Cerebellar nuclear complex (tissue), 1 donor: ENCODE results near the gene ELF1.
"Not testable (repeated sequence)": the region's sequence is repeated elsewhere in the genome, so short reads cannot be mapped to it uniquely, and the experiment has no call there.

Source experiments
- DNase-seq, 2 experiments: peaks; one replicate each; lab custom pipeline; 2025; lab: John Stamatoyannopoulos, UW

ELF1 gene

GRCh38 chr13:41042419-41042818, 23.3 kb upstream of the ELF1 start:
- DNase-seq = not testable (repeated sequence)

DNA sequence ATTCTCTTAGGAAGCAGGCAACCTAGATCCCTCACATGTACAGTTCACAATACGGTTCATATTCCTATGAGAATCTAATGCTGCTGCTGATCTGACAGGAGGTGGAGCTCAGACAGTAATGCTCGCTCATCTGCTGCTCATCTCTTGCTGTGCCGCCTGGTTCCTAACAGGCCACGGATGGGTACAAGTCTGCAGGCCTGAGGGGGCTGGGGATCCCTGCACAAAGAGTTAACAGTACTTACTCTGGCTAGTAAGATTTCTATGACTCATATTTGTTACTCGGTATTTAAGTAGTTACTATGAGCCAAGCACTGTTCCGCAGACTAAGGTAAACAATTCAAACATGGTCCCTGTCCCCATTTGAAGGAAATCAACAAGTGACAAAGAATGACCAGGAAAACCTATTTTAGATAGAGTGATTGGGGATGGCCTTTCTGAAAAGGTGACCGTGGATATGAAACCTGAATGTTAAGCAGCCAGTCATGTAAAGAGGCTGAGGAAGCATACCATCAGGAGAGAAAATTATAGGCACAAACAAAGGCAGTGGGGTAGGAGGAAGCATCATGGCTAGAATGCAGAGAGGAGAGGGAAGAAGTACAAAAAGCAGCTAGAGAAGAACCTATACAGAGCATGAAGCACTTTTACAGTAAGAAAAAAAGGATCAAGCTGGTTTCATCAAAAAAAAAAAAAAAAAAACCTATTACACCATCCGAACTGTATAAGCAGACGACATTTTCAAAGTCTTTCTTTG, 21.6 kb upstream of the ELF1 start:
- no peak for DNase-seq

DNA sequence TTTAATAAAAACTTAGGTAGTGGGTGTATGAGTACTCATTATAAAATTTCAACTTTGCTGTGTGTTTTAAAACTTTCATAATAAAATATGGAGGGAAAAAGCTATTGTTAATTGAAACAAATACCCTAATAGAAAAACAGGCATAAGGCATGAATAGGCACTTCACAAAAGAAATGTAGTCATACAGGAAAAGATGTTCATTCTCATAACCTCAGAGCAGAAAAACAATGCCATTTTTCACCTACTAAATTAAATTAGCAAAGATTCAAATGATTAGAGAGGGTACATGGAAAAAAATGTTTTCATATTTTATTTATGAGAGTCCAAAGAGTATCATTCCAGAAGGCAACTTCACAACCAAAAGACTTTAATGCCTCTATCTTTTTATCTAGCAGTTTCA, 20.6 kb upstream of the ELF1 start:
- no peak for DNase-seq

DNA sequence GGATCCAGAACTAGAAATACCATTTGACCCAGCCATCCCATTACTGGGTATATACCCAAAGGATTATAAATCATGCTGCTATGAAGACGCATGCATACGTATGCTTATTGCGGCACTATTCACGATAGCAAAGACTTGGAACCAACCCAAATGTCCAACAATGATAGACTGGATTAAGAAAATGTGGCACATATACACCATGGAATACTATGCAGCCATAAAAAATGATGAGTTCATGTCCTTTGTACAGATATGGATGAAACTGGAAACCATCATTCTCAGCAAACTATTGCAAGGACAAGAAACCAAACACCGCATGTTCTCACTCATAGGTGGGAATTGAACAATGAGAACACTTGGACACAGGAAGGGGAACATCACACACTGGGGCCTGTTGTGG, 17.4 kb upstream of the ELF1 start:
- DNase-seq = not testable (repeated sequence)

- no peak for DNase-seq
Measured at GRCh38 chr13:41034881-41035280, 15.8 kb upstream of the ELF1 start.

DNA sequence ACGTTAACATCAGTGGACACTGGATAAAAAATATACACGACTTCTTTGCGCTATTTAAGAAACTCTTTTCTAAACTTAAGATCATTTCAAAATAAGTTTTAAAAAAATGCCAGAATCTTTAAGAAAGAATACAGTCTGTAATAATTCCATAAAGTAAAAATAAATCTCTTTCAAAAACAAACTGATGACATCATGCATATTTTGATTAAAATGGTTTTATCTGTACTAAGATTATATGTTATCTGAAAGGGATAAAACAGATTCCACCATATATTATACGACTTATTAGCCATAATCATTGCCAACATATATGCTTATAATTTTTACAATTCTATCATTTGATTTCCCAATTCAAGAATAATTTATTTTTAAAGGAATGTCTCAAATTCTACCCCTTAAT, 15.3 kb upstream of the ELF1 start:
- DNase-seq = no peak

DNA sequence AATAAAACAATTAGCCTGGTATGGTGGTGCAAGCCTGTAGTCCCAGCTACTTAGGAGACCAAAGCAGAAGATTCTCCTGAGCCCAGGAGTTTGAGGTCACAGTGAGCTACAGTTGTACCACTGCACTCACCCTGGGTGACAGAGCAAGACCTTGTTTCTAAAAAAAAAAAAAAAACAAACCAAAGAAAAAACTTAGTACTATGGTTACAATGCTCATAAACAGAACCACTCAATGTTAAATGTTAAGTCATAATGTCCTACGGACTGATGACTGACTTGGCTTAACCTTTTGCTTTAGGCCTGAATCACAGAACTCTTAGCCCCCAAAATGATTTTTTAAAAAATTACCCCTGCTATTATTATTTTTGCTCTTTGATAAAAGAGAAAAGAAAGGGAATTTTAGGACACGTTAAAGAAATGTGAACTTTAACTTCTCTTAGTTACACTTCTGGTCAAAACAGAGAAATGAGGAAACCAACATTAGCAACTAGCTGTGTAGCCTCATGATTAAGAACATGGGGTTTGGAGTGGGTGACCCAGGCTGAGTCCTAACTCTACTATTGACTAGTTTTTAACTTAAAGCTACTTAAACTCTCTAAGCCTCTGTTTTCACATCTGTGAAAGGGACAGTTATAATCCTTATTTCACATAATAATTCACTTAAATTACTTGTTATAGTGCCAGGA, 13.7 kb upstream of the ELF1 start:
- no peak for DNase-seq

DNA sequence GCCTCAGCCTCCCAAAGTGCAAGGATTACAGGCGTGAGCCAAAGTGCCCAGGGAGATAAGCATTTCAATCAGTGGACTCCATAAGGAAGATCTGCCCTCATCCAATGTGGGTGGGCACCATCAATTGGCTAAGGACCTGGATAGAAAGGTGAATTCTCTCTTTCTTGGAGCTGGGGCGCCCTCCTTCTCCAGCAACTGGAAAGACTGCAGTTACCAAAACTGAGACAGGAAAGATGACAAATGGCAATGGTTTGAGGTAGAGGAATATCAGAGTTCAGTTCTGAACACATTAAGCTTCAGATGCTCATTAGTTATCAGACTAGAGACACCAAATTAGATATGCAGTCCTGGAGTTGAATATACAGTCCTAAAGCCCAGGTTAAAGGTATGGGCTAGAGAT, 10.5 kb upstream of the ELF1 start:
- DNase-seq = no peak

- DNase-seq = no peak
Measured at GRCh38 chr13:41028051-41028450, 8.9 kb upstream of the ELF1 start.

DNA sequence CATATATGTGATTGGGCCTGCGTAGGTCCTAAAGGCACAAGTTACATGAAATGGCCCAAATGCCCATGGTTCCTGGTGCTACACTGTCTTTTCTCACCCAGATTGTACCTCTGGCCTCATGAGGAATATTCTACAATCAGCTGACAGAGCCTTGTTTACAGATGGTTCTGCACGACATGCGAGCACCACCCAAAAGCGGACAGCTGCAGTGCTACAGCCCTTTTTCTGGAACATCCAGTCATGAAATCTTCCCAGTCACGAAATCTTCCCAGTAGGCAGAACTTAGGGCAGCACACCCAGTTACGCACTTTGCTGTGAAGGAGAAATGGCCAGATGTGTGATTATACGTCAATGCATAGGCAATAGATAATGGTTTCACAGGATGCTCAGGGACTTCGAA, 7.7 kb upstream of the ELF1 start:
- no peak for DNase-seq

- no peak for DNase-seq
Measured at GRCh38 chr13:41025518-41025917, 6.4 kb upstream of the ELF1 start.

DNA sequence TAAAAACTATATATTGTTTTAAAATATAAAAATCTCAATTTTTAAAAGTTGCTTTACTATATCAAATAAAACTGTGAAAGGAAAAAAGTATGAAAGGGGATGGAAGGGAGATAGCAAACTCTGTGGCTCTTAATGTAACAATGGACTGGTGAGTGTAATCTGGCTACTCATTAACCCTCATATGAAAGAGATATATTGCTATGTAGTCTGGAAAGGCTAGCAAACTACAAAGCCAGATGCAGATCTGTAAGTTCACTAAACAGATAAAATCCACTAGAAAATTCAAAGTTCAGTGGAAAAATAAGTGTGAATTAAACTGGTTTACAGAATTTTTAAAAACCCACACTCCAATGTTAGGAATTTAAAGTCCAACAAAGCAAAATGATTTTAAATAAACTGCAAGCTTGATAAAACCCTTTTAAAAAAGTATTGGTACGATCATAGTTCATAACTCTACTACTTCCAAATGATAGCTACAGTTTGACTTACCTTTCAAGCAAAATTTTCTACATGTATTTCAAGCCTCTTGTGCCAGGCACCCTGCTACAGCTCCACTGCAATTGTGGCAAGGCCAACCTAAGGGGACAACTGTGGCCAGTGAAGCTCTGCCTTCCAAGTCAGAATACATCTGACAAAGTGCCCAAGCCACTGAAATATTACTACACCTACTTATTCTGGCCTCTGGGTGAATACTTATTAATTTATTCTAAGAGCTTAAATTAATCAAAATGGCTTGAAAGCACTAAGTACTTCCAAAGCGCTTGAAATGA, 647 bp upstream of the ELF1 start:
- DNase-seq = no peak

DNA sequence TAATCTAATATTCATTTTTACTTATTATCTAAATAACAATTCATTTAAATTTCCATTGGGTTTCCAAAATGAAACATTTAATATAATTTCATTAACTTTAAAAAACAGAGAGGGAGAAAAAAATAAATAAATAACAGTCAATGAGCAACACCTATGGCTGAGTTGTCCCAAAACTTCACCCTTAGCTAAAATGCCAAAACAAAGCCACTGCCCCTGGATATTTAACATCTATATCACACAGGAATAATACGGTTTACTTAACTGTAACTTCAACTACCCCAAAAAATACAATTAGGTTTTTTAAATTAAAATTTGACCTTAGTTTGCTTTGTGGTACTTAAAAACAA, 541 bp downstream of the ELF1 start:
- DNase-seq = no peak

- DNase-seq = no peak
Measured at GRCh38 chr13:41017817-41018601, 1.1 kb downstream of the ELF1 start.

GRCh38 chr13:41017159-41017558, 2.0 kb downstream of the ELF1 start:
- no peak for DNase-seq

DNA sequence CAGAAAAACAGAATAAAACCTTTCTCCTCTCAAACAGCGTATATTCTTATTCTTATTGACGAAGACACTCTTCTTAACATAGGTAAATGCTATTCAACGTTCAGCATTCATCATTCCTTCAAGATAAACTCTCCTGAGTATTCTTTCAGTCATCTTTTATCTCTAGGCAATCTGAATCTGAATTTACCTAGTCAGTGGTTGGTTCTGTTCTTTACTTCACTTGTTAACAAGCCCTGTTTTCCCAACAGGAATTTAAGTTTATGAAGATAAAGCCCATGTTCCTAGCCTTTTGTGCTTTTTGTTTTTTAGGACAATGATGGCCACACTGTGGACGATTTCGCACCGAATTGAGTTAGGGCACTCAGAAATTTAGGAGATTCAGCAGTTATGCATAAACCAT, 3.2 kb downstream of the ELF1 start:
- DNase-seq = no peak

DNA sequence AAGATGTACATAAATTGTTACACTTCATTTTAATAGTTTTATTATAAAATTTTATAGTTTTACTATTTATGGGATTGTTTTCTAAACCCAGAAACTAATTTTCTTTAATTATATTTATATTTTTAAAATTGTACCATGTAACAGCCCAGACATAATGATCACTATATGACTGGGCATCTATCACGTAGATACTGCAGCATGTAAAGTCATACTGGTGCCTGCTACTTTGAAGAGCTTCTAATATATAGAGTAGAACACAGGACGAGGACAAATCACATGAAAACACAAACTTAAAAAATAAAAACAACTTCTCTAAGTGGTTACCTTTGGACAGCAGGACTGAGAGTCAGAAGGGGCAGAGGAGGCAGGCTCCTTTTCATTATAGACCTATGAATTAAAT, 5.3 kb downstream of the ELF1 start:
- no peak for DNase-seq

DNA sequence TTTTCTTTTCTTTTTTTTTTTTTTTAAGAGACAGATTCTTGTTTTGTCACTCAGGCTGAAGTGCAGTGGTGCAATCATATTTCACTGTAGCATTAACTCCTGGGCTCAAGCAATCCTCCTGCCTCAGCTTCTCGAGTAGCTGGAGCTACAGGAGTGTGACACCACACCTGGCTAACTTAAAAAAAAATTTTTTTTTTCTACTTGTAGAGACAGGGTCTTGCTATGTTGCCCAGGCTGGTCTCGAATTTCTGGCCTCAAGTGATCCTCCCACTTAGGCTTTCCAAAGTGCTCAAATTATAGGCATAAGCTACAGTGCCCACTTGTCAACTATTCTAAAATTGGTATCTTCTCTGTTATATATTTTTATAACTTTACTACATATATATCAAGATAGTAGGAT, 6.6 kb downstream of the ELF1 start:
- DNase-seq = no peak

DNA sequence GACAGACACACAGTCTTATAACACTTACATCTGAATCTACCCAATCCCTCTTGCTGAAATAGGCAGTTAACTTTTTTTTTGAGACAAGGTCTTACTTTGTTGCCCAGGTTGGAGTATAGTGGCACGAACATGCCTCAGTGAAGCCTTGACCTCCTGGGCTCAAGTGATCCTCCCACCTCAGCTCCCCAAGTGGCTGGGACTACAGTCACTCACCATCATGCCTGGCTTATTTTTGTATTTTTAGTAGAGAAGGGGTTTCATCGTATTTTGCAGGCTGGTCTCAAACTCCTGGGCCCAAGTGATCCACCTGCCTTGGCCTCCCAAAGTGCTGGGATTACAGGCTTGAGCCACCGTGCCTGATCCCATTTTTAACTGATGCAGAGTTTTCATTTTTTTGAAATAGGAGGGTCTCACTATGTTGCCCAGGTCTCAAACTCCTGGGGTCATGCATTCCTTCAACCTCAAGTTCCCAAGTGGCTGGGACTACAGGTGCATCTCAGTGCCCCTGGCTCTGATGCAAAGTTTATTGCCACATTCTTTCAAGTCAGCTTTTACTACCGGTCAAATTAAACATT, 7.6 kb downstream of the ELF1 start:
- no peak for DNase-seq

DNA sequence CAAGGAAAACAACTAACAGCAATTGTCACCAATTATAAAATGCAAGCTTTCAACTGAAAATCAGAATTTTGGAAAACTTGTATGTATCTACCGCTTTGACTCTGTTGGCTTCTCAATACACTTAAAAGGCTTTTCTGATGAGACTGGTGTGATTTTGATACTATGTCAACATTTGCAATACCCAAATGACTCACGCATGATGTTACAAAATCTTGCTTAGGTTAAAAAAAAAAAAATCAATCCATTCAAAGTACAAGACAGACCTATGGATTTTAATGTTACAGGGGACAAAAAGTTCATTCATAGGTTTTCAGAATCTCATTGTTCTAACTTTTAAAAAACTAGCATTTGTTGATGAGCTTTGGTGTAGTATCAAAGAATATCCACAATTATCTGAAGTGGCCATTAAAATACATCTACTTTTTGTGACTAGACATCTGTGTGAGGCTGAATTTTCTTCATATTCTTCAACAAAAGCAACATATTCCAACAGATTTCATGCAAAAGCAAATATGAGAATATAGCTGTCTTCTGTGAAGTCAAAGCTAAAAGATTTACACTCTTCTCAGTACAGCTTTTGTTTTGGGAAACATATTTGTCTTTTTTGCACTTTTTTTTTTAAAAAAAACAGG, 10.7 kb downstream of the ELF1 start:
- no peak for DNase-seq

GRCh38 chr13:41007744-41008128, 11.4 kb downstream of the ELF1 start:
- DNase-seq = no peak
